H1 (cell line): ENCODE data around the gene PROK1. TPM values are rescaled to one million over a fixed set of nuclear protein-coding genes. Genes with fewer than 3 reads are reported as not detected.

Experiments used
- CTCF ChIA-PET: fragments of 300-600 bp; sonication (Branson Sonifier 250); formaldehyde crosslinking; loops from one replicate; lab custom pipeline; 2021; ENCODE audit not compliant: partially characterized antibody; lab: Charles Lee
- POLR2A ChIA-PET: fragments of 300-600 bp; sonication (Branson Sonifier 250); formaldehyde crosslinking; loops from one replicate; lab custom pipeline; 2021; ENCODE audit warnings: inconsistent platforms; ENCODE audit not compliant: partially characterized antibody; lab: Charles Lee
- DNase-seq, 2 experiments: peaks; one replicate each; pipeline versions ENCODE4 v3.0.0 to v3.0.0-alpha.2; 2010 to 2022; ENCODE audit warnings: low spot score in 2 of 2, low read depth in 1 of 2, mixed read lengths in 1 of 2
- FAIRE-seq: peaks from 2 replicates; lab custom pipeline; 2011; peaks lifted over from hg19 to GRCh38; lab: Jason Lieb, UNC
- H2AFZ ChIP-seq: 2 replicates; pipeline ENCODE4 v1.8.1; 2012; ENCODE audit warnings: low read length, inconsistent platforms
- H2AK5ac ChIP-seq: 2 replicates; pipeline ENCODE4 v1.6.1; 2013; ENCODE audit warnings: low read depth, low read length
- H2BK120ac ChIP-seq: replicated peaks from 2 replicates; pipeline ENCODE3; 2013; ENCODE audit warnings: low read depth, low read length, inconsistent platforms
- H2BK12ac ChIP-seq: 2 replicates; pipeline ENCODE4 v1.6.1; 2013; ENCODE audit warnings: low read depth, low read length
- H2BK15ac ChIP-seq: 2 replicates; pipeline ENCODE4 v1.6.1; 2013; ENCODE audit warnings: low read length
- H2BK20ac ChIP-seq: 2 replicates; pipeline ENCODE4 v1.6.1; 2013; ENCODE audit warnings: low read length
- H2BK5ac ChIP-seq: 2 replicates; pipeline ENCODE4 v1.6.1; 2013; ENCODE audit warnings: low read depth, low read length
- H3K14ac ChIP-seq: 2 replicates; pipeline ENCODE4 v1.6.1; 2013; ENCODE audit warnings: inconsistent platforms; ENCODE audit not compliant: insufficient read length
- H3K18ac ChIP-seq: 2 replicates; pipeline ENCODE4 v1.6.1; 2013; ENCODE audit warnings: low read length; ENCODE audit errors: extremely low read depth
- H3K23ac ChIP-seq: 2 replicates; pipeline ENCODE4 v1.6.1; 2013; ENCODE audit warnings: inconsistent platforms; ENCODE audit not compliant: insufficient read length
- H3K23me2 ChIP-seq: 2 replicates; pipeline ENCODE4 v1.6.1; 2013; ENCODE audit warnings: low read depth, low read length
- H3K27ac ChIP-seq: 2 replicates; pipeline ENCODE4 v1.6.1; 2011; ENCODE audit warnings: low read depth, low read length, inconsistent platforms
- H3K27me3 ChIP-seq, 4 experiments: replicated peaks in 1 of 4; 1 replicate in 1 of 4; 2 replicates in 3 of 4; pipeline versions ENCODE4 v1.6.1 to v1.8.1; 2011 to 2013; ENCODE audit warnings: low read length in 3 of 4, mild to moderate bottlenecking in 3 of 4, inconsistent platforms in 2 of 4, mixed read lengths in 2 of 4, moderate library complexity in 1 of 4; ENCODE audit not compliant: control insufficient read depth in 3 of 4, insufficient read depth in 3 of 4; ENCODE audit errors: extremely low read depth in 1 of 4
- H3K36me3 ChIP-seq, 4 experiments: 2 replicates each; pipeline versions ENCODE4 v1.6.1 to v1.8.1; 2011 to 2013; ENCODE audit warnings: mild to moderate bottlenecking in 4 of 4, low read length in 3 of 4, moderate library complexity in 2 of 4, control low read depth in 1 of 4, inconsistent platforms in 1 of 4; ENCODE audit not compliant: insufficient read depth in 4 of 4, control insufficient read depth in 2 of 4
- H3K4ac ChIP-seq: replicated peaks from 2 replicates; pipeline ENCODE3; 2013; ENCODE audit warnings: low read length, low read depth, mixed read lengths, inconsistent platforms; ENCODE audit not compliant: insufficient read length
- H3K4me1 ChIP-seq, 4 experiments: replicated peaks in 1 of 4; 1 replicate in 1 of 4; 2 replicates in 3 of 4; pipeline versions ENCODE4 v1.6.1 to v1.8.1; 2011 to 2013; ENCODE audit warnings: low read length in 3 of 4, inconsistent platforms in 2 of 4, mixed read lengths in 1 of 4; ENCODE audit not compliant: insufficient read depth in 4 of 4, control insufficient read depth in 3 of 4
- H3K4me2 ChIP-seq, 2 experiments: 2 replicates each; pipeline versions ENCODE4 v1.6.1 to v1.8.1; 2011 to 2013; ENCODE audit warnings: low read depth in 2 of 2, low read length in 2 of 2, control low read depth in 1 of 2, inconsistent platforms in 1 of 2, mild to moderate bottlenecking in 1 of 2; ENCODE audit not compliant: insufficient read depth in 1 of 2
- H3K4me3 ChIP-seq, 4 experiments: fragments of 200-600, 300-600 bp in 1 of 4; sonication (generic), shearing (Covaris generic), sonication (Bioruptor Twin) in 1 of 4; 2 replicates each; pipeline versions ENCODE4 v1.5.1 to v1.8.1; 2011 to 2016; ENCODE audit warnings: low read length in 4 of 4, low read depth in 3 of 4, control low read depth in 2 of 4, inconsistent platforms in 2 of 4, mild to moderate bottlenecking in 2 of 4, mixed read lengths in 1 of 4, moderate library complexity in 1 of 4; ENCODE audit not compliant: insufficient read depth in 2 of 4; ENCODE audit errors: extremely low read depth in 1 of 4
- H3K56ac ChIP-seq: replicated peaks from 2 replicates; pipeline ENCODE3; 2013; ENCODE audit warnings: low read depth, mild to moderate bottlenecking, mixed read lengths, low read length, inconsistent platforms; ENCODE audit not compliant: insufficient read length
- H3K79me1 ChIP-seq: 2 replicates; pipeline ENCODE4 v1.6.1; 2013; ENCODE audit warnings: low read depth, low read length, control low read depth
- H3K79me2 ChIP-seq, 2 experiments: 2 replicates each; pipeline versions ENCODE4 v1.6.1 to v1.8.1; 2012 to 2013; ENCODE audit warnings: low read length in 2 of 2, mild to moderate bottlenecking in 2 of 2, inconsistent platforms in 1 of 2; ENCODE audit not compliant: insufficient read depth in 2 of 2, control insufficient read depth in 1 of 2
- H3K9ac ChIP-seq, 4 experiments: replicated peaks in 1 of 4; 1 replicate in 1 of 4; 2 replicates in 3 of 4; pipeline versions ENCODE4 v1.6.1 to v1.8.1; 2011 to 2013; ENCODE audit warnings: low read depth in 3 of 4, low read length in 3 of 4, control low read depth in 2 of 4, mild to moderate bottlenecking in 2 of 4, moderate library complexity in 2 of 4, inconsistent platforms in 1 of 4; ENCODE audit errors: extremely low read depth in 1 of 4
- H3K9me3 ChIP-seq, 2 experiments: 2 replicates each; pipeline versions ENCODE4 v1.6.1 to v1.8.1; 2012 to 2013; ENCODE audit warnings: mild to moderate bottlenecking in 2 of 2, moderate library complexity in 2 of 2, control low read depth in 1 of 2, inconsistent platforms in 1 of 2, low read depth in 1 of 2, low read length in 1 of 2, mixed read lengths in 1 of 2; ENCODE audit not compliant: insufficient read depth in 2 of 2
- H4K20me1 ChIP-seq, 2 experiments: replicated peaks in 1 of 2; 2 replicates each; pipeline versions ENCODE3 to v1.8.1; 2011 to 2013; ENCODE audit warnings: inconsistent platforms in 2 of 2, low read length in 2 of 2, mild to moderate bottlenecking in 1 of 2; ENCODE audit not compliant: insufficient read depth in 2 of 2, control insufficient read depth in 1 of 2
- H4K5ac ChIP-seq: 2 replicates; pipeline ENCODE4 v1.6.1; 2013; ENCODE audit warnings: low read length, low read depth, mixed read lengths, inconsistent platforms; ENCODE audit not compliant: insufficient read length
- H4K8ac ChIP-seq: 2 replicates; pipeline ENCODE4 v1.8.0; 2013; ENCODE audit warnings: mild to moderate bottlenecking, moderate library complexity, low read length, inconsistent platforms; ENCODE audit not compliant: insufficient read depth; ENCODE audit errors: extremely low read depth
- H4K91ac ChIP-seq: replicated peaks from 2 replicates; pipeline ENCODE3; 2013; ENCODE audit warnings: low read length, mixed read lengths, inconsistent platforms; ENCODE audit not compliant: insufficient read length
- CTCF ChIP-seq, 3 experiments: IDR thresholded peaks; 1 replicate in 2 of 3; 2 replicates in 1 of 3; pipeline versions ENCODE4 v1.5.1 to v1.6.1; 2011; ENCODE audit warnings: low read length in 3 of 3, mild to moderate bottlenecking in 3 of 3, inconsistent platforms in 2 of 3, low read depth in 1 of 3, moderate library complexity in 1 of 3; ENCODE audit not compliant: insufficient read depth in 1 of 3; ENCODE audit errors: control extremely low read depth in 1 of 3
- RAD21 ChIP-seq, 2 experiments: IDR thresholded peaks in 1 of 2; conservative IDR thresholded peaks in 1 of 2; 2 replicates each; pipeline ENCODE4 v1.6.1; 2011; ENCODE audit warnings: low read depth in 2 of 2, low read length in 2 of 2, improper control_type of control experiment in 1 of 2, inconsistent platforms in 1 of 2, mild to moderate bottlenecking in 1 of 2, moderate library complexity in 1 of 2
- SIN3A ChIP-seq, 2 experiments: IDR thresholded peaks in 1 of 2; conservative IDR thresholded peaks in 1 of 2; 2 replicates each; pipeline ENCODE4 v1.6.1; 2011 to 2012; ENCODE audit warnings: low read length in 2 of 2, improper control_type of control experiment in 1 of 2, low read depth in 1 of 2, mild to moderate bottlenecking in 1 of 2
- SUZ12 ChIP-seq: fragments of 200-600 bp; sonication (generic); IDR thresholded peaks from 2 replicates; pipeline ENCODE4 v1.6.1; 2012; ENCODE audit warnings: mild to moderate bottlenecking, inconsistent platforms, low read length, moderate library complexity, mixed read lengths
- WGBS, 2 experiments: shearing (Covaris generic) in 1 of 2; methylation state at CpG; one replicate each; pipeline versions ENCODE4 v1.1.6 to v1.1.7; 2013 to 2015; ENCODE audit warnings: low lambda C conversion rate in 2 of 2, mixed read lengths in 2 of 2, inconsistent platforms in 1 of 2, low coverage in 1 of 2, missing lambda C conversion rate in 1 of 2; ENCODE audit not compliant: insufficient replicate concordance in 2 of 2, insufficient coverage in 1 of 2, insufficient read length in 1 of 2; ENCODE audit errors: extremely low coverage in 1 of 2, missing lambda C conversion rate in 1 of 2; 5-methylcytosine and 5-hydroxymethylcytosine counted together
- polyA plus RNA-seq, 7 experiments: library from polyadenylated mRNA; depleted of rRNA in 3 of 7; stranded (reverse) in 5 of 7; unstranded in 2 of 7; fragments of >200 nt in 5 of 7; fragments of 200-250 nt in 2 of 7; gene quantifications; 1 replicate in 5 of 7; 2 replicates in 1 of 7; 4 replicates in 1 of 7; pipeline versions ENCODE4 v1.2.1 to v1.2.3, GENCODE V29; 2011 to 2013; ENCODE audit warnings: missing spikeins in 2 of 7, mixed read lengths in 2 of 7
- total RNA-seq: library from RNA; stranded (reverse); fragmentation: NEBNext Ultra II Directional; extraction: Animal tissue kit (Norgen Biotek cat#: 25700); gene quantifications from 2 replicates; pipeline ENCODE4 v1.2.1, GENCODE V29; 2021

The PROK1 gene
- total and polyA plus RNA-seq, 2 of the 8 experiments (the other 6 are each of a cell fraction or from before 2014, with no cell fraction given), result 0.12 TPM; not detected in 1

GRCh38 chr1:110455151-110455550 is 4.2 kb downstream of the PROK1 start:
- H3K79me1 ChIP-seq, result no peaks in the 10 kb centered on the region
- no peak overlapping the region for H3K9ac ChIP-seq
- no peaks in the 10 kb centered on the region for H3K27me3 ChIP-seq
- no peak overlapping the region for H3K18ac ChIP-seq
- H3K9me3 ChIP-seq, result no peaks in the 10 kb centered on the region
- no peak overlapping the region for H2BK120ac ChIP-seq
- no peak overlapping the region for H3K4ac ChIP-seq
- no peak overlapping the region for H3K4me3 ChIP-seq
- H2AK5ac ChIP-seq, result no peak overlapping the region
- peak overlapping the region; percentile 60; the same call in 1 of the 2 replicates for H2BK12ac ChIP-seq
- H4K91ac ChIP-seq, result no peak overlapping the region
- WGBS, 2 experiments, result 53% methylated on average over 8 of the region's 8 CpGs; no CpG with 5 or more reads in 1 of the 2 experiments
- H2BK20ac ChIP-seq, result no peak overlapping the region
- no peak overlapping the region for H3K27ac ChIP-seq
- no peak overlapping the region for H3K4me2 ChIP-seq
- H3K79me2 ChIP-seq, result no peaks in the 10 kb centered on the region
- no peaks in the 10 kb centered on the region for H4K20me1 ChIP-seq
- H2AFZ ChIP-seq, result no peak overlapping the region; the same call in 1 of the 2 replicates
- no peak overlapping the region for H3K56ac ChIP-seq
- no peak overlapping the region for H2BK5ac ChIP-seq
- TF ChIP-seq CTCF (IDR thresholded peaks at IDR 0.05; ENCODE audit: control extremely low read depth in 1 of 3, insufficient read depth in 1 of 3, low read depth in 1 of 3, low read length in 3 of 3), result peak; percentile 80 to 91 (median 84)
- TF ChIP-seq SUZ12, result no peak
- TF ChIP-seq RAD21 (IDR thresholded peaks at IDR 0.05 in 1 of 2, conservative IDR thresholded peaks at IDR 0.05 in 1 of 2; ENCODE audit: low read depth in 2 of 2, low read length in 2 of 2), result peak; percentile 96 to 98
- TF ChIP-seq SIN3A (conservative IDR thresholded peaks at IDR 0.05 in 1 of 2, IDR thresholded peaks at IDR 0.05 in 1 of 2; ENCODE audit: low read depth in 1 of 2, low read length in 2 of 2), result peak in 1 of 2 experiments; percentile 28; a peak in 1 of 4 replicates
- H3K23ac ChIP-seq, result no peak overlapping the region
- POLR2A ChIA-PET, result interaction anchor here (0.9 to 1.4 kb wide), 6 partner anchors 21 to 117 kb away, joined by 3 to 5 read pairs (median 4); no protein-coding TSS in a partner anchor
- no peaks in the 10 kb centered on the region for H3K23me2 ChIP-seq
- H3K36me3 ChIP-seq, result no peaks in the 10 kb centered on the region
- DNase-seq (peak in 1 of 2 experiments; percentile 73), FAIRE-seq (no peak)
- no peak overlapping the region for H3K14ac ChIP-seq
- no peak overlapping the region for H4K5ac ChIP-seq
- peaks cover 0 to 3% (median 2%) of the 10 kb centered on the region in 4 experiments; a peak in 4 of 7 replicates for H3K4me1 ChIP-seq
- CTCF ChIA-PET, result interaction anchor here (0.7 to 35.1 kb wide), 42 partner anchors 10 to 402 kb away, joined by 3 to 828 read pairs (median 4); partner anchors contain the start of genes KCNC4, LAMTOR5, RBM15 and SLC16A4
- no peak overlapping the region for H4K8ac ChIP-seq
- H2BK15ac ChIP-seq, result no peak overlapping the region
